Osteocyte (in vitro differentiated cells): ENCODE data around the gene VTN. TPM values are rescaled to one million over a fixed set of nuclear protein-coding genes. Genes with fewer than 3 reads are reported as not detected.

Experiments used
- DNase-seq: peaks from one replicate; pipeline ENCODE4 v3.0.0; 2021; ENCODE audit warnings: mixed read lengths; ENCODE audit not compliant: unreplicated experiment; ENCODE audit errors: extremely low spot score
- H3K27ac Mint-ChIP-seq: one replicate; pipeline ENCODE4 v1.8.0; 2021; ENCODE audit warnings: mild to moderate bottlenecking, mixed read lengths; ENCODE audit not compliant: unreplicated experiment
- H3K27me3 Mint-ChIP-seq: one replicate; pipeline ENCODE4 v1.8.0; 2021; ENCODE audit warnings: mixed read lengths; ENCODE audit not compliant: unreplicated experiment
- H3K36me3 Mint-ChIP-seq: one replicate; pipeline ENCODE4 v1.8.0; 2021; ENCODE audit warnings: mixed read lengths; ENCODE audit not compliant: unreplicated experiment
- H3K4me1 Mint-ChIP-seq: one replicate; pipeline ENCODE4 v1.8.0; 2021; ENCODE audit warnings: mixed read lengths; ENCODE audit not compliant: unreplicated experiment
- H3K4me3 Mint-ChIP-seq: one replicate; pipeline ENCODE4 v1.8.0; 2021; ENCODE audit warnings: mild to moderate bottlenecking, moderate library complexity, mixed read lengths; ENCODE audit not compliant: unreplicated experiment
- H3K9me3 Mint-ChIP-seq: one replicate; pipeline ENCODE4 v1.8.0; 2021; ENCODE audit warnings: mixed read lengths; ENCODE audit not compliant: unreplicated experiment
- CTCF ChIP-seq: fragments of 200-600 bp; sonication (generic); IDR thresholded peaks from 2 replicates; pipeline ENCODE4 v1.5.0; 2021; ENCODE audit warnings: antibody characterized with exemption, mild to moderate bottlenecking, moderate library complexity
- total RNA-seq: library from RNA; stranded (reverse); gene quantifications from 2 replicates; pipeline ENCODE4 v1.2.1, GENCODE V29; 2021

Gene VTN
- total RNA-seq, 1 donor from 2014 or later: 0.70 TPM

- no peak for DNase-seq
- no peak for TF ChIP-seq CTCF
- Mint-ChIP-seq H3K36me3 (peaks cover 16% of the 10 kb centered on the region), H3K27me3 (no peaks in the 10 kb centered on the region), H3K4me1 (peaks cover 45% of the 10 kb centered on the region), H3K9me3 (no peaks in the 10 kb centered on the region), H3K27ac (peak overlapping the region; percentile 98), H3K4me3 (peak overlapping the region; percentile 32)
Observed at GRCh38 chr17:28338056-28338768, 31.9 kb downstream of the VTN start.

DNA sequence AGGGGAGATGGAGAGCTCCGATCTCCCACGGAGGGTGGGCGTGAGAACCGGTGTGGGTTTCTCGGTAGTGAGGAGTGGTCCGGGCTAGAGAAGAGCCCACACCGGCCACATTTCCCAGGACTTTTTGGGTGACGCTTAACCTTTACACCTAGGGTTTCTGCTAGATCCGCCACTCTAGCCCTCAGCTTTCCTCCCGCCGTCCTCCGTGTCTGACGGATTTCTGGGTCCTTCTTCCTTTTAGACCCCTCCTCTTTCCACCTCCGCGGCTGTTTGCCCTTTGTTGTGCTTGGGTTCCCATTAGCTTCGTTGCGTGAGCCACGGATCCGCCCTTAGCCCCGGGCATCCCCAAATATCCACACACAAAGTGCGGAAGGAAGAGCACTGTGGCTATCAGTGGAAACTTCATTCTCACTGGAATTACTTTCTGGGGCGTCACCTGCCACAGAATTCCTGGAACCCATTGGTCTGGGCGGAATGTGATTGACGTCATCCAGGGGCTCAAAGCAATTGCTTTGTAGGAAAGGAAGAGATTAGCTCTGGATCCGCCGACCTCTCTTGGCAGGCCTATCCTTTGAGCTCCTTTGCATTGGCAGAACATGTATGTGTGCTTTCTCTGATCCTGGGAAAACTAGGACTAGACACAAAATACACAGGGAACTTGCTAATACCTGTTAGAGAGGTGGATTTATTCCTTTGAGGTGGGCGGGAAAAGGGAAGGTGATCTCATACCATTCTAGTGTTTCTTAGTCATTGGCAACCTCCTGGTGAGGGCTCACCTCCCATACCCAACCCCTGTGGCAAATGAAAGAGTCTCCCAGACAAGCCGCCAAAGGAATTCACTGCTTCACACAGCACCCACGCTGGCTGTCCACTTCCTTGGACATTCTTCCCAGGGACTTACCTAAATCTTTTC lies 33.9 kb downstream of the VTN start:
- TF ChIP-seq CTCF: peak; percentile 7

DNA sequence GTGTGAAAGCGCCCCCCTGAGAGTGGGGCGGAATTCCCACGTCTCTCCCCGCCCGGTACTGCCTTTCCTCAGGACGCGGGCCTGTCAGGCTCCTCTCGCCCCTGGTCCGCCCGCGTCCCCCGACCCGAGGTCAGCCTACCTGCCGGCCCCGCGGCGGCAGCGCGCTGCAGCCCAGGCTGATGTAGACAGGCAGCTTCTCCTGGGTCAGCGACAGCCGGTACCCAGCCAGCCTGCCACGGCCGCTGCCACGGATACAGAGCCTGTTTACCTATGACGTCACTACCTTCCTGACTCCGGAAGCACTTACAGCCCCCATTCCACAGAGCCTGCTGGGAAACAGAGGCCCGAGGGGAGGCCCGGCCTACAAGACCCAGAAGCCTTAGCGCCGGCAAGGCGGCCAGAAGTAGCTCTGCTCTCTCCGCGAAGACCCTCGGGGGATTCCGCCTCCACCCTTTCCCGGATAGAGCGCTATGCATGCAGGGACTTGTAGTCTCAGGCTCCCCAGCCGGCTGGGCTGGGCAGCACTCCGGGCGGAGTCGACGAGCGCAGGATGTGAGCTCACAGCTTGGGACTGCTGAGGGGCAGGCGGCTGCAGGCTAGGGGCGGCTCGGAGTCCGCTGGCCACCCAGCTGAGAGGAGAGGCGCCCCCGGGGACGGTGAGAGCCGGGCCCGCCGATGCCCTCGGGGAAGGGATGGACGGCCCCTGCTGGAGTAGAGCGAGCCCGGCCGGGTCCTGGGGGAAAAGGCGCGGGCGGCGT lies 34.7 kb downstream of the VTN start, which contains the start of the genes IFT20 and TNFAIP1:
Gene IFT20 (minus strand): TSS at position 272 of the 758 bp plus-strand sequence. CDS start 3,487 bp downstream, outside the sequence.
Gene TNFAIP1 (plus strand): TSS at position 561 of the 758 bp plus-strand sequence. CDS start 3,761 bp downstream, outside the sequence.
- H3K4me1 Mint-ChIP-seq: peaks cover 55% of the 10 kb centered on the region
- peak; percentile 100 for DNase-seq
- peak within 1 kb of the TSS; percentile 98 for H3K27ac Mint-ChIP-seq
- H3K36me3 Mint-ChIP-seq: peaks cover 16% of the 10 kb centered on the region
- no peaks in the 10 kb centered on the region for H3K27me3 Mint-ChIP-seq
- H3K4me3 Mint-ChIP-seq: peak within 1 kb of the TSS; percentile 98
- no peaks in the 10 kb centered on the region for H3K9me3 Mint-ChIP-seq
- no peak for TF ChIP-seq CTCF

More for the DNA sequence above, 33.9 kb downstream of the VTN start:
- H3K27me3 Mint-ChIP-seq: no peaks in the 10 kb centered on the region
- peak overlapping the region; percentile 98 for H3K27ac Mint-ChIP-seq
- peaks cover 55% of the 10 kb centered on the region for H3K4me1 Mint-ChIP-seq
- peak overlapping the region; percentile 98 for H3K4me3 Mint-ChIP-seq
- DNase-seq: no peak
- peaks cover 14% of the 10 kb centered on the region for H3K36me3 Mint-ChIP-seq
- no peaks in the 10 kb centered on the region for H3K9me3 Mint-ChIP-seq

GRCh38 chr17:28334666-28335200 lies 35.4 kb downstream of the VTN start:
- DNase-seq: no peak
- Mint-ChIP-seq H3K36me3 (peaks cover 16% of the 10 kb centered on the region), H3K9me3 (no peaks in the 10 kb centered on the region), H3K4me3 (peak overlapping the region; percentile 98), H3K4me1 (peaks cover 55% of the 10 kb centered on the region), H3K27me3 (no peaks in the 10 kb centered on the region), H3K27ac (peak overlapping the region; percentile 95)
- TF ChIP-seq CTCF: no peak
